Progenitor cell of endocrine pancreas (in vitro differentiated cells): ENCODE measurements around the gene RBM17. TPM values are rescaled to one million over a fixed set of nuclear protein-coding genes. Genes with fewer than 3 reads are reported as not detected.

Experiments used
- DNase-seq: peaks from one replicate; pipeline ENCODE4 v3.0.0; 2021; ENCODE audit warnings: low spot score; ENCODE audit not compliant: unreplicated experiment
- H3K27ac Mint-ChIP-seq: 2 replicates; pipeline ENCODE4 v1.8.0; 2021; ENCODE audit warnings: mild to moderate bottlenecking, moderate library complexity, mixed read lengths
- H3K27me3 Mint-ChIP-seq: 2 replicates; pipeline ENCODE4 v1.8.0; 2021; ENCODE audit warnings: mixed read lengths
- H3K36me3 Mint-ChIP-seq: 2 replicates; pipeline ENCODE4 v1.8.0; 2022; ENCODE audit warnings: mixed read lengths; ENCODE audit not compliant: insufficient read depth
- H3K4me1 Mint-ChIP-seq: 2 replicates; pipeline ENCODE4 v1.8.0; 2021; ENCODE audit warnings: low read depth, mixed read lengths
- H3K4me3 Mint-ChIP-seq: 2 replicates; pipeline ENCODE4 v1.8.0; 2021; ENCODE audit warnings: low read depth, mild to moderate bottlenecking, moderate library complexity, mixed read lengths
- H3K9me3 Mint-ChIP-seq: 2 replicates; pipeline ENCODE4 v1.8.0; 2021; ENCODE audit warnings: low read depth, mixed read lengths
- total RNA-seq: library from RNA; stranded (reverse); gene quantifications from 2 replicates; pipeline ENCODE4 v1.2.1, GENCODE V29; 2021
- TF ChIP-seq, protein P1 (sequence below): fragments of 200-600 bp; sonication (generic); IDR thresholded peaks from one replicate; pipeline ENCODE4 v1.5.0; 2021; ENCODE audit warnings: antibody characterized with exemption, mild to moderate bottlenecking; ENCODE audit not compliant: unreplicated experiment

The RBM17 gene
- total RNA-seq, 1 donor from 2014 or later, result 122 TPM

DNA sequence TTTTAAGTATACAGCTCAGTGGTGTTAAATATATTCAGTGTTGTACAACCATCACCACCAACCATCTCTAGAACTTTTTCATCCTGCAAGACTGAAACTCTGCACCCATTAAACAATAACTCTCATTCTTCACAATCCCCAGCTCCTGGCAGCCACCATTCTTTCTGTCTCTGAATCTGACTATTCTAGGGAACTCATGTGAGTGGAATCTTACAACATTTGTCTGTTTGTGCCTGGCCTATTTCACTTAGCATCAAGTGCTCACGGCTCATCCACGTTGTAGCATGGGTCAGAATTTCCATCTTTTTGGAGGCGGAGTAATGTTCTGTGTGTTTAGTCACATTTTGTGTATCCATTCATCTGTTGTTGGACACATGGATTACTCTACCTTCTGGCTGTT lies 73.1 kb downstream of the RBM17 start:
- H3K9me3 Mint-ChIP-seq, result no peaks in the 10 kb centered on the region
- no peak for DNase-seq
- H3K36me3 Mint-ChIP-seq, result peaks cover 3% of the 10 kb centered on the region

DNA sequence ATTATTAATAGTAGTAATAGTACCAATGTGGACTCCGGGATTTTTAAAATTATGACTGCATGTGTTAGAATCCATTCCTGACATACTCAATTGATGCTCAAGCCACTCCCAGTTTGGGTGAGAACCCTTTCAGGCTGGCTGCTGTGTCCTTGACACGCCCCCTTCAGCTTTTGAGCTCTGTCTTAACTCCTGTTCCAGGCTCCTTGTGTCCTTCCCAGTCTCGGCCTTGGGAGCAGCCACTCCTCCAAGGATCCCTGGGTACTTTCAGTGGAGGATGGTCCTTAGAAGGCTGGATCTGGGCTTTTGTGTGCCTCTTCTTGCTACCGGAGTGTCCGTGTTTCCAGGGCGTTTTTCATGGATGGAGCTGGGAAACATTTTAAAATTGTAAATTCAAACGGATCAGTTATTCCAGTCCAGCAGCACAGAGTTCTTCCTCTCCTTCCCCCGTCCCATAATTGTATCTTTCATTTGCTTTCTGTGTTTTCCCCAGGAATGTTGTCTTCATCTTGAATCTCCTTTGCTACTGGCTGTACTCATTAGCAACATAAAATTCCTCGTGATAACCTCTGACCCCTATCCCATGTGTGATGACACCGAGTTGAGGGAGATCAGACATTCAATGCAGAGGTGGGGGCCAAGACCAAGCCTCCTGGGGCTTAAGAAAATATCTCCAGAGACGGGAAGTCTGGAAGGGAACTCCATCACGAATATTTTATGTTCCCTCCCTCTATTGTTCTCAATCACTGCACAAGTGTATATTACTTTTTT lies 73.9 kb downstream of the RBM17 start:
- no peak overlapping the region for H3K27ac Mint-ChIP-seq

More for the DNA sequence above, 73.1 kb downstream of the RBM17 start:
- Mint-ChIP-seq H3K4me3 (no peak overlapping the region), H3K27me3 (no peaks in the 10 kb centered on the region), H3K27ac (no peak overlapping the region), H3K4me1 (peaks cover 17% of the 10 kb centered on the region)
- TF ChIP-seq, protein P1, sequence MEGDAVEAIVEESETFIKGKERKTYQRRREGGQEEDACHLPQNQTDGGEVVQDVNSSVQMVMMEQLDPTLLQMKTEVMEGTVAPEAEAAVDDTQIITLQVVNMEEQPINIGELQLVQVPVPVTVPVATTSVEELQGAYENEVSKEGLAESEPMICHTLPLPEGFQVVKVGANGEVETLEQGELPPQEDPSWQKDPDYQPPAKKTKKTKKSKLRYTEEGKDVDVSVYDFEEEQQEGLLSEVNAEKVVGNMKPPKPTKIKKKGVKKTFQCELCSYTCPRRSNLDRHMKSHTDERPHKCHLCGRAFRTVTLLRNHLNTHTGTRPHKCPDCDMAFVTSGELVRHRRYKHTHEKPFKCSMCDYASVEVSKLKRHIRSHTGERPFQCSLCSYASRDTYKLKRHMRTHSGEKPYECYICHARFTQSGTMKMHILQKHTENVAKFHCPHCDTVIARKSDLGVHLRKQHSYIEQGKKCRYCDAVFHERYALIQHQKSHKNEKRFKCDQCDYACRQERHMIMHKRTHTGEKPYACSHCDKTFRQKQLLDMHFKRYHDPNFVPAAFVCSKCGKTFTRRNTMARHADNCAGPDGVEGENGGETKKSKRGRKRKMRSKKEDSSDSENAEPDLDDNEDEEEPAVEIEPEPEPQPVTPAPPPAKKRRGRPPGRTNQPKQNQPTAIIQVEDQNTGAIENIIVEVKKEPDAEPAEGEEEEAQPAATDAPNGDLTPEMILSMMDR, result no peak

DNA sequence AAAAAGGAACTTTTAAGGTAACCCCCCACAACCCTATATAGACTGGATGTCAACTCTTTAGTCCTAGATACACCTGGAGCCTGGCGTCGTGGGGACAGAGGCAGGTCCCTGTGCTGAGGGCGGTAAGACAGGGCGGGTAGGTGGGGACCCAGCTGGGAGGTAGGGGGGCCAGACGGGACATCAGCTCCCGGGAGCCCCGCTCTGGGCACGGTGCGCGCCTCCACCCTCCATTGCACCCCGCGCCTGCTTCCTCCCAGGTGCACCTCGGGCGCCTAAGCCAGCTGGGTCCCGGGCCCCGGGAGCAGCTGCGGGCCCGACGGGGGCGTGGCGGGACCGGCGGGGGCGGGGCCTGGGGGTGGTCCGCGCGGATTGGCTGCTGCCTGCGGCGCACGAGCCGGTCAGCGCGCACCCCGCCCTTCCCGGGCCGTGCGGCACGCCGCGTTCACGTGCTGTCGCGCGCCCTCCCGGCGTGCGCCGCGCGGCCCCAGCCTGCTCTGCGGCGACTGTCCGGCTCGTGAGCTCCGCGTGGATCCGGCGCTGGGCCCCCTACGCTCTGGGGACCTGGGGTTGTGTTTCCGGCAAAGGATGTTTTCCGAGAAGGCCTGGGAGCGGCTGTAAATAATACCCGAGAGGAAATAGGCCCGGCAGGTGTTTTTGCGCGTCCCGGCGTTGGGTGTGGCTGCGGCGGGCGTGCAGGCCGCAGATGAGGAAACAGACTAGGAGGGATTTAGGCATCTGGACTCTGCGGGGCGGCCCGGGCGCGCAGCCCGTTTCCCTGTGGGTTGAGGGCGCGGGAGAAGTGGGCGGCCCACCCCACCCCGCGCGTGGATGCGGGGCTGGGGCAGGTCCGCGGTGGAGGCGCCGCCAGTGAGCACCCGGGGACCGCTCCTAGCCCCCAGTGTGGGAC lies 74.8 kb downstream of the RBM17 start:
- H3K4me1 Mint-ChIP-seq, result peaks cover 17% of the 10 kb centered on the region
- H3K9me3 Mint-ChIP-seq, result no peaks in the 10 kb centered on the region
- DNase-seq, result peak; percentile 65
- H3K4me3 Mint-ChIP-seq, result peak overlapping the region; percentile 89
- TF ChIP-seq, protein P1, result no peak
- peak overlapping the region; percentile 95 for H3K27ac Mint-ChIP-seq
- peaks cover 3% of the 10 kb centered on the region for H3K36me3 Mint-ChIP-seq
- no peaks in the 10 kb centered on the region for H3K27me3 Mint-ChIP-seq

More for the DNA sequence above, 73.9 kb downstream of the RBM17 start:
- no peaks in the 10 kb centered on the region for H3K27me3 Mint-ChIP-seq
- H3K36me3 Mint-ChIP-seq, result peaks cover 3% of the 10 kb centered on the region
- H3K4me1 Mint-ChIP-seq, result peaks cover 17% of the 10 kb centered on the region
- peak overlapping the region; percentile 47 for H3K4me3 Mint-ChIP-seq
- TF ChIP-seq, protein P1, result no peak
- no peaks in the 10 kb centered on the region for H3K9me3 Mint-ChIP-seq
- no peak for DNase-seq

DNA sequence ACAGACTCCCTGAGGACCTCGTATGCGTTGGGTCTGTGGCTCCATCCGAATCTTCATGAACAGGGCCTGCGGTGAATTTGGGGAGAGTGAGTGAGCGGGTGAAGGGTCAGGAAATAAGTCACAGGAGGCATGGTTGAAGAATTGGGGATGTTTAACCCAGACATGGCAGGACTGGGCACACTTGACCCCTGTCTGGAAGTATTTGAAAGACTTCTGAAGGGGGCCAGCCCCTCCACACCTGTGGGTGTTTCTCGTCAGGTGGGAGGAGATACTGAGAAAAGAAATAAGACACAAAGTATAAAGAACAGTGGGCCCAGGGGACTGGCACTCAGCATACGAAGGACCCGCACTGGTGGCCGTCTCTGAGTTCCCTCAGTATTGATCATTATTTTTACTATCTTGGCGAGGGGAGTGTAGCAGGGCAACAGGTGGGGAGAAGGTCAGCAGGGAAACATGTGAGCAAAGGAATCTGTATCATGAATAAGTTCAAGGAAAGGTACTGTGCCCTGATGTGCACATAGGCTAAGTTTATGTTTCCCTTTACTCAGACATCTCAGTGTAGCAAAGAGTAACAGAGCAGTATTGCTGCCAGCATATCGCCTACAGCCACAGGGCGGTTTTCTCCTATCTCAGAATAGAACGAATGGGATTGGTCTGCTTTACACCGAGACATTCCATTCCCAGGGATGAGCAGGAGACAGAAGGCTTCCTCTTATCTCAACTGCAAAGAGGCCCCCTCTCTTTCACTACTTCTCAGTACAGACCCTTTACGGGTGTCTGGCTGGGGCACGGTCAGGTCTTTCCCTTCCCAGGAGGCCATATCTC lies 75.6 kb downstream of the RBM17 start:
- Mint-ChIP-seq H3K9me3 (no peaks in the 10 kb centered on the region), H3K27ac (peak overlapping the region; percentile 76), H3K36me3 (peaks cover 3% of the 10 kb centered on the region), H3K27me3 (no peaks in the 10 kb centered on the region), H3K4me3 (peak overlapping the region; percentile 89), H3K4me1 (peaks cover 17% of the 10 kb centered on the region)
- TF ChIP-seq, protein P1, result no peak
- DNase-seq, result no peak
